CD1c-positive myeloid dendritic cell (primary cell): ENCODE data around the gene ANGPTL2.

Source experiments
- DNase-seq: peaks from one replicate; pipeline ENCODE4 v3.0.0-alpha.2; 2016; ENCODE audit errors: extremely low spot score

ANGPTL2 gene

DNA sequence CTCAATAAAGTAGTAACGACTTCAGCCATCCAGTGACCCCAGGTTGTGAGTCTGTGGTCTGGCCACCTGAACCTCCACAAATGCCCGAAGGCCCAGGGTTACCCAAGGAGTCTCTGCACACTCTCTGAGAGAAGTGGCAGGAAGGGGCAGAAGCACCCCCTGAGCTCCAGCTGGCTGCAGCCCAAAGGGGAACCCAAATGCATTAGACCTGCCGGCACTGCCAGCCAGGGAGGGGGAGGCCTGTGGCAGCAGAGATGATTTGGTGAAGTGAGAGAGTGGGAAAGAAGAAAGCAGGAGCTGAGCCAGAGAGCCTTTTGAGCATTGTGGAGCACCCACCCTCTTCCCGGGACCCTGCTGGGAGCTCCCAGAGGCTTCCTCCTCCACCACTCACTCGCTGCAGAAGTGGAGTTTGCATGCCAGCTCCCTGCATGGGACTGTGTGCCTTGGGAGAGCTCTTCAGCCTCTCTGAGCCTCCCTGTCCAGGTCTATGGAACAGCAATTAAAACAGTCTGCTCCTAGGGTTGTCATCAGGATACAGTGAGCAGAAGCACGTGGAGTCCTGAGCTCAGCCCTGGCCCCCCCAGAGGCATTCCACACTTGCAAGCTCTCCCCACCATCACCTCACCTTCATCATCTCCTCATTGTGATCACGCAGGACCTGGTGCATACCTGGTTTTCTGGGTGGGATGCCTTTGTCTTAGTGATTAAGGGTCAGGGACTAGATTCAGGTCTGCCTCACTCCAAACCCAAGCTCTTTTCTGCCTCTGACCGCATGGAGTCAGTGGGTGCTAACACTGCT, 13.8 kb upstream of the ANGPTL2 start:
- no peak for DNase-seq

DNA sequence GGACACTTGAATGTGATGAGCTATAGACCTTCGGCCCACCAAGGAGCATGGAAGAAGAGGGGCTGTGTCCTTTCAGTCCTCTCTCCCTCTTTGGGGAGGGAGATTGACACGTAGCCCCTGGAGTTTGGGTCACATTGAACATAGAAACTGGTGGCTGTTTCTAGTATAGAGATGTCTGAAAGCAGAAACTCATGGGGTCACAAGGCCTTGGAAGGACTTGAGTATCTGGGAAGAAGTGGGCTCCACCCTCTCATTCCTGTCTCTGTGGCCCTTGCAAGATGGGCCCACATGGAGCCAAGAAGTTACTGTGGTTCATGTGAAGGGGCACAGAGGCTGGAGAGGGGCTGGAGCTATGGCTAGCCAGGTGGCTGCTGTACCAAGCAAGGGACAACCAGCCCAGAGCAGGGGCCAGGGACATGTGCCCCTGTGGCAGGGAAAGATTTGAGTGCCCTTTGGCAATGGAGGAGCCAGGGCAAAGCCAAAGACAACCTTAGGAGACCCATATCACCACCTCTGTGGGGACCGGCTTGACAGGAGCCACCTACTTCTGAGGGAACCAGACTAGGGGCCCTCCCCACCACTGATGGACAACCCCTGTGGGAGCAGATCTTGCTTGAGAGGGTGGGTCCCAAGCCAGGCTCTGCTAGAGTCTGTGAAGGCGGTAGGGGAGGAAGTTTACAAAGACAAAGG, 12.8 kb upstream of the ANGPTL2 start:
- no peak for DNase-seq

DNA sequence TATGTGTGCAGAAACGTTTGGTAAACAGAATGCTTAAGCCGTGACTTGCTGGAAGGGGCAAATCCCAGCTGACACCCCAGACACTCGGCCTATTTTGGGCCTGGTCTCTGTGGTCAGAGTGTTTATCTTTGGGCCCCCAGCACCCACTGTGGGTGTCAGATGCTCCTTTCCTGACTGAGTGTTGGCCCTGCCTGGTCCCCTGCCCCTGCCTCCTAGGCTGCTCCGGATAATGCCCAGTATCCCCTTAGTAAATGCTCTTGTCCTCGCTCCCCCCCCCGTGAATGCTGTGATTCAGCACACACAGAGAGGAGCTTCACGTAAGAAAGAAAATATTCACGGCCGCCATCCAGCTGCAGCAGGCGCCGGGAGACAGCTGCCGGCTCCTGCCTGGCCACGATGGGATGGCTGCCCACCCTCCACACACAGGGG, 11.3 kb upstream of the ANGPTL2 start:
- DNase-seq = no peak

DNA sequence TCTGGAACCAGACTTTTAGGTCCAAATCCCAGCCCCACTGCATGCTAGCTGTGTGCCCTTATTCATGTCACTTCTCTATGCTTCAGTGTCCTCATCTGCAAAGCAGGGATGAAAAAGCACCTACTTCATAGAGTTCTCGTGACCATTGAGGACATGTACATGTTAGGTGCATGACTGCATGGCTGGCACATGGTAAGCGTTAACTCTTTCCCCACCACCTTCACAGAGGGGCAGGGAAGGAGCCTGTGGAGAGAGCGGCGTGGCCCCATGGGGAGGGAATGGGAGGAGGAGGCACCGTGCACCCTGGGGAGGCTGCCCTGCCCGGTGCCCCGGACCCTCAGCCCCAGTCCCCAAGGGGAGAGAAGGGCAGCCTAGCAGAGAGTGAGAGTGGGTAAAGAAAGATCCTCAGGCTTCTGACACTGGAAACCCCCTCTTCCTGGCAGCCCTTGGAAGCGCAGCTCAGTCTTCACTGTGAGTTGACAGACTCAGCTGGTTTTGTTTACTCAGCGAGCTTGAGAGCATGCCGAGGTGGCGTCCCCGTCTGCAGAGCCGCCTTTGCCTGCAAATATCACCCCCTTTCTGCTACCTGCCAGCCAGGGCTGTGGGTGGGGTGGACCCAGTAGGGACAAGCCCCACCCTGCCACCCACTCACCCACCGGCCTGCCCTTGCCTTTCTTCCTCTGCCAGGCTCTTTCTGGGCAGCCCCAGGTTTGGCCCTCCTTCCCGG, 10.6 kb upstream of the ANGPTL2 start:
- no peak for DNase-seq

- DNase-seq = no peak
These were observed 9.9 kb upstream of the ANGPTL2 start for GRCh38 chr9:127132375-127132774.

DNA sequence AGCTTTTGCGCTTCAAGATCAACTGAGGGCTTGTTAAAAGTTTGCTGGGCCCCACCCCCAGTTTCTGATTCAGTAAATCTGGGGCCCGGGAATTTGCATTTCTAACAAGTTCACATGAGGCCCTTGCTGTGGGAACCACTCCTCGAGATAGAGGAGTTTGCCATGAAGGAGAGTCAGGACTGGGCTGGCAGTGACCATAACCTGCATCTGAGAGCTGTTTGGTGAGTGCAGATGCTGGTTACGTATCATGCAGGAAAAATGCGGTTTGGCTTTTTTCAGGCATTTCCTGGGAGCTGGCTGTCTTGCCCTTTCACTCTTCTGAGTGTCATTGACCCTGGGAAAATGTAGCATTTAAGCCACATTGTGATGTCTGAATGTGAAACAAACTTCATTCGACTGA, 9.4 kb upstream of the ANGPTL2 start:
- no peak for DNase-seq

DNA sequence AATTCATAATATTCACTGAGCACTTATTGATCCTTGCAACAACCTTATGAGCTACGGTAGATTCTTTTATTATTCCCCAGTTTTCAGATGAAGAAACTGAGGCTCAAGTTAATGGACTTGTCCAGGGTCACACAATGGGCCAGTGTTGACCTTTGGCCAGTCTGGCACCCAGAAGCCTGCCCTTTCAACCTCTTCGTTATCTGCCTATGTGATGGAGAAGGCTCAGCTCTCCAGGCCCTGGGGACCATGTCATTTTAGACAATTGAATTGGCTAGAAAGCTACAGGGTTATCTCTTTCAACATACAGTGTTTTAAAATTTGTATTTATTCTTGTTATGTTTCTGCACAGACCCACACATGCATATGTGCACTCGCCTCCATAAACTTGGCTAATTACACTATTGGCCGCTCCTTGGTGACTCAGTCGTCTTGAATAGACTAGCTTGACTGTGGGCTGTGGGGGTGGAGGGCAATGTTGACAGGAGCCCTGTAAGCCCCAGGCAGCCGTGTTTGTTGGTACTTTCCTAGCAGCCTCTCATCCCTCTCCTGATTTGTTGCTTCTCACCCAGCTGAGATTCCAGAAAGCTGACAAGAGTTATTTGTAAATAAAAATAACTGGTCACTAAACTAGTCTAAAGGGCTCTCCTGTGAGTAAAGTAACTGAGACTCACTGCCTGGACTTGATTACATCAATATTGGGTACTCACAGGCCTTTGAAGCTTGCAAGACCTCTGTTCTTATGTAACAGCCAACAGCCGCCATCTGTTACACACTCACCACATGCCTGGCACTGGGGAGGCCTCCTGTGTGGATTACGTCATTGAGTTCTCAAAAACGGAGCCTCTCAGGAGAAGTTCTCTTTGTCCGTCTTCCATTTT, 8.5 kb upstream of the ANGPTL2 start:
- DNase-seq = peak; percentile 38

DNA sequence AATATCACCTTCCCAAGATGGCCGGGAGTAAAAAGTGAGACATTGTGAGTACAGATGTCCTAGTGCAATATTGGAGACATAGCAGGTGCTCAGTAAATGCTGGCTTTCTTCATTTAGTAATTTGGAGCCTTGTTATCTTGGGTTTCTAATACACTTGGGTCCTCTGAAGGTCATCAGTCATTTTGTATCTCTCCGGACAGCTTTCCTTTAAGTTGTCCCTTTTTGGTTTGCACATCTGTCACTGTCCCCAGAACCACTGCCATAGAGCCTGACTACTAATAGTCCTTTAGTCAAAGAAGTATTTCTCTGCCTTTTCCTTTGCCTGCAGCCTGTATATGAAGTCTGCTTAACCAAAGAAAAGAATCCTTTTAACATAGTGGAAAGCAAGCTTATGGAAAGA, 7.8 kb upstream of the ANGPTL2 start:
- no peak for DNase-seq

GRCh38 chr9:127129718-127130085, 7.3 kb upstream of the ANGPTL2 start:
- DNase-seq = no peak

DNA sequence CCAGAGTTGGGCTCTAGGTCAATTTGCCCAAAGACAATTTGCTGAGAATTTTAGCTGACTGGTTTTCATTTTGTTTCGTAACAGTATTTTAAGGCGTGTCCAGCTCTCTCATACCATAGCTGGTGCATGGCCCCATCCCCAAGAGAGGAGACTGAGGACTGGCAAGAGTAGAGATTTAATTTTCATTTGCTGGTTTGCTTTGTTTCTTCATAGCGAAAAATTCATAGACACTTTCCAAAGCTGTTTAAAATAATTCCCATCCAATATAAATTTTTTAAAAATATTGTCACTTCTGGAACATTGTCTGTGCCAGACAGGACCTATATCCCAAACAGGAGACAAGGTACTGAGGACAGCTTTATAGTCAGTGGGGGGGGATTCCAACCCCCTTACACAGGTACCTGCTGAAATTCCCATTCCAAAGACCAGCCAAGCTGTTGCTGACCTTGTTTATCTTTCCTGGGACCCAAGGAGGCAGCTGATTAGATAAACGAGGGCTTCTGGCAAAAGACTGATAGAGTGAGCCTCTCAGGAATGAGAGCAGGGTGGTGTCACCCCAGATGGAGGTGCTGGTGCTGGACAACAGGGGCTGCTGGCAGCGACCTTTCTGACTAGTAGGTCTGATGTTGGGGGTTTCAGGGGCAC, 6.8 kb upstream of the ANGPTL2 start:
- no peak for DNase-seq

DNA sequence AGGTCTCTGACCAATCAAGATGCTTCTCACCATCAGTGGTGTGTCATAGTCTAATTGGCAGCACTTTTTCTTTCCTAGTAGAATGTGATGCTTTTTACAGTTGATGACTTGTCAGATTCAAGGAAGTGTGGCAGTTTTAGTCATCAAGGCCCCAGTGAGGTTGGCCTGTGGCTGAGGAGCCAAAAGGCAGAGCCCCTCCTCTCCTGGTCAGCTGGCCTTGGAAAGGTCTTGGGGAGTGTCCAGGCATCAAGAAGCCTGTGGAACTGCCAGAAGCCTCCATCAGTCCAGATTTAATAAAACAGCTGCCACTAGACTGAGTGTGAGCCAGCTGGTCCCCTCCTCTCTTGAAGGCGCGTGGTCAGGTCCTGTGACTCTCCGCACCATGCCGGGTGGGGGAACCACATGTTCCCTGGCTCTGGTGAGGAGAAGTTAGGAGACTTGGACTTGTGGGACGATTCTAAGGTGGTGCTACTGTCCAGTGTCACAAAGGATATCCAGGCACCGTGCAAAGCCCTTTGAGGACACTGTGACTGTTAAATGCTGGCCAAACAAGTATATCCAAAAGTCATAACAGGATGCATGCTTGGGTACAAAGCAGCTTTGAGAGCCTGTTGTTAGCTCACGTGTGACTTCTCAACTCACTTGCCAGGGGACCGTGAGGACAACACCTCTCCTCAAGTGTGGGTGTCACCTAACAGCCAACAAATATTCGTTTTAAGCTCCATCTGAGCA, 6.1 kb upstream of the ANGPTL2 start:
- DNase-seq = peak; percentile 4

GRCh38 chr9:127126971-127127370, 4.5 kb upstream of the ANGPTL2 start:
- DNase-seq = no peak

GRCh38 chr9:127124792-127125191, 2.4 kb upstream of the ANGPTL2 start:
- no peak for DNase-seq

- no peak for DNase-seq
These were observed 1.7 kb upstream of the ANGPTL2 start for GRCh38 chr9:127124111-127124531.

DNA sequence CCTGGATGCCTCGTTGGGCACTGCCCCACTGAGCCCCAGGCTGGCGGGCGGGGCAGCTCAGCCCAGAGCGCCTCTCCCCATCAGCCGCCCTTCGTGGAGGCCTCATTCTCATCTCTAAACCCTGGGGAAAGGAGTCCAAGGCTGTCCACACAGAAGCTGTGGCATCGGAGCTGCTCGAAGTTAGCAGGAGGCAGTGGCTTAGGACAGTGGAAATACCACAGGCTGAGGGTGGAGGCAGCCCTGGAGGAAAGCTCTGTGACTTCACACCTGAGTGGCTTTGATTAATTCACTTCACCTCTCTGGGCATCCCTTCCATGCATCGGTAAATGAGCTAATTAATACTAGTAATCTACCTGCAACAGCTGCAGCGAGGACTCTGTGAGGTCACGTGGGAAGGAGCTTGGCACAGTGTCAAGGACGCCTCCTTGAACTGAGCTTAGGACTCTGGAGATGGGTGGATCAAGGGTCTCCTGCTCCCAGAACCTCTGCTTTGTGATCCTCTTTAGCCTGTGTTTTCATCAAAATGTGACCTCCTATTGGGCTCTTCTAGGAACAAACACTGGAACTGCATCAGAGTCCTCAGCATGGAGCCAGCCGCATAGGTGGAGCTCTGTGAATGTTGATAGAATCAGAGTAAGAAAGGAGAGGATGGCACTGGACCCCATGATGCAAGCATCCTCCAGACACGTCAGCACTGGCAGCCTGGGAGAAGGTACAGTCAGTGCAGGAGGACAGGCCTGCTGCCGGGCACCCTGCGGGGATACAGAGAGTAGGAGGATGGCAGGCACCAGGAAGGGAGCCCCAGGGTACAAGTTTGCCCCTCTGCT, 842 bp upstream of the ANGPTL2 start:
- no peak for DNase-seq

DNA sequence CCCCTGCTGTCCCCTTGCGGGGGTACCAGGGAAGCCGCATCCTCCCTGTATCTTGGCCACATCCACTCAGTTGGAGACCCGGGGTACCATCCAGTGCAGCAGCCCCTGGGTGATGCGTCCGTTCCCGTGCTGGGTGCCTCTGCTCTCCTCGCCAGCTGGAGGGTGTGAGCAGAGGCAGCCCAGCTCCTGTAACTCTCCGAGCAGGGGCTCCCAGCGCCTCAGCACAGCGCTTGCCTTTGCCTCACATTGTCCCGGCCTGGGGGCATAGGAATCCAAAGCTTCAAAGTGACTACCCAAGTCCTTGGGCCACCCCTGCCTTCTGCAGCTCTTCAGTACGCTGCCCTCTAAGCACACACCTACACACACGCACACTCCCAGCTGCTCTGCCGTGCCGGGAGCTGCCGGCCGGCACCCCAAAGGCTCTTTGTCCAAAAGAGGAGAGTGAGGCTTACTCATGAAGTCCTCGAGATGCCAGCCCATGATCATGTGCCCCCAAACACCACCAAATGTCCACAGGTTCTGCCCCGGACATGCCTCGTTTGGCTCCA, 733 bp downstream of the ANGPTL2 start:
- DNase-seq = no peak

DNA sequence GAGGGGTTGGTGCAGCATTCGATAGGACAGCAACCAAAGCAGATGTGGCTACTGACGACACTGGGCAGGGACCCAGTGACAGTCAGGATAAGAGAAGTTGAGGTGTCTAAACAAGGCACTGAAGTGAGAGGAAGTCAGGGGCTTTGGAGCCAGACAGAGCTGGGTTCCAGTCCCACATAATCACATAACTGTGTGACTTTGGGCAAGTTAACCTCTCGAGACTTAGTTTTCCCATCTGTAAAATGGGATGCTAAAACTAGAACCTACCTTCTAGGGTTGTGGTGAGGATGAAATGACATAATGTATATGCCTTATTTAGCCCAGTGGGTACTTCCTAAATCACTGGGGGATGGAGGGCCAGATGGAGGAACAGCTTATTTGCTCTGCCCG, 3.1 kb downstream of the ANGPTL2 start:
- DNase-seq = no peak

DNA sequence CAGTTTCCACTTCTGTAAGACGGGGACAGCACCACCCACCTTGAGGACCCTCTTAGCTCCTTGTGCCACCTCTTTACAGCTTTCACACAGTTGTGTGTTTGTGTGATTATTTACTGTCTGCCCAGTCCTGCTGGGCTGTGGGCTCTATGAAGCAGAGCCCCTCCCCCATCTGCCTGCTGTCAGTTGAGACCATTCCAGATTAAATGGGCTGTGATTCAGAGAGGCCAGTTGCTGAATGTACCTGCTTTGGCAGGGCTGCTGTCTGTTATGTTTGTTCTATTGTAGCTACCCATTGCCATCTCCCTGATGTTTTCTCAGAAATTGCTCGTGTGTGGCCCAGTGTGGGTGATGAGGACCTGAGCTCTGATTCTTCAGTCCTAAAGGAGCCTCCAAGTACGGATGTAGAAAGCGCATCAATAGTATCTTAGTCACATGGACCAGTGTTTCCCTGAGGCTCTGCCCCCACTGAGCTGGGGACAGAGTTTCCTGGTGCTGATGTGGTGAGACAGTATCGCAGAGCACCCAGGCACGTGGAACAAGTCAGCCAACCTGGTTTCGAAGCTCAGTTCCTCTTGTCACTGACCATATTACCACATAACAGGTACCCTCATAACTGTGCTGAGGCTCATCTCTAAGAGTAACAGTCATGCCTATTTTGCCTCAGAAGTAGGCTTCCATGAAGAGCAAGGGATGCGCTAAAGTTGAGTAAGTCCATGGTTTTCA, 3.7 kb downstream of the ANGPTL2 start:
- no peak for DNase-seq

DNA sequence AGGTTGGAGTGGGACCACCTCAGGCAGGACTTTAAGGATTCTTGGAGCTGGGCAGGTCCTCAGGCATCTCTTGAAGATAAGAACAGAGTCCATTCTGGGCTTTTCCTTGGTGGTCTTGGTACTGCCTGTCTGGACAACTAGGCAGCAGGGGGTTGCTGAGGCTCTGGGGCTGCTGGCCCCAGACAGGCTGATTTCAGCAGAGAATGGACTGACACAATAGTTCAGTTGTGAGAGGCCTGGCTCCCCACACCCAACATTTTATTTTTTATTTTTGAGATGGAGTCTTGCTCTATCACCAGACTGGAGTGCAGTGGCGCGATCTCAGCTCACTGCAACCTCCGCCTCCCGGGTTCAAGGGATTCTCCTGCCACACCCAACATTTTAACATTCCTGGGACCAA, 4.6 kb downstream of the ANGPTL2 start:
- no peak for DNase-seq
